Mesendoderm (in vitro differentiated cells): ENCODE measurements around the gene APOL5.
A peak's percentile ranks its signal among the peaks of the same experiment; 100 is the strongest.
"Not testable (repeated sequence)": the region's sequence is repeated elsewhere in the genome, so short reads cannot be mapped to it uniquely, and the experiment has no call there.

ENCODE experiments used
- DNase-seq: peaks from one replicate; pipeline ENCODE4 v3.0.0; 2013
- H2AK5ac ChIP-seq: 2 replicates; pipeline ENCODE4 v1.6.1; 2013; ENCODE audit warnings: low read length, inconsistent platforms
- H2BK120ac ChIP-seq: 2 replicates; pipeline ENCODE4 v1.6.1; 2013; ENCODE audit warnings: low read depth, mild to moderate bottlenecking, low read length, moderate library complexity, mixed read lengths
- H2BK15ac ChIP-seq: replicated peaks from 2 replicates; pipeline ENCODE4 v1.6.1; 2013; ENCODE audit warnings: low read depth, mild to moderate bottlenecking, moderate library complexity
- H2BK5ac ChIP-seq: 2 replicates; pipeline ENCODE4 v1.6.1; 2013; ENCODE audit warnings: low read length, inconsistent platforms
- H3K18ac ChIP-seq: 2 replicates; pipeline ENCODE4 v1.6.1; 2013; ENCODE audit warnings: mild to moderate bottlenecking, low read length, mixed read lengths
- H3K23ac ChIP-seq: one replicate; pipeline ENCODE4 v1.6.1; 2013; ENCODE audit warnings: low read length
- H3K27ac ChIP-seq: 2 replicates; pipeline ENCODE4 v1.5.1; 2013; ENCODE audit warnings: low read depth, mild to moderate bottlenecking, inconsistent platforms, low read length, moderate library complexity
- H3K27me3 ChIP-seq: 2 replicates; pipeline ENCODE4 v1.6.1; 2013; ENCODE audit warnings: low read length, control low read depth, mild to moderate bottlenecking, inconsistent platforms; ENCODE audit not compliant: insufficient read depth, poor library complexity
- H3K36me3 ChIP-seq: 2 replicates; pipeline ENCODE4 v1.6.1; 2013; ENCODE audit warnings: low read length, inconsistent platforms; ENCODE audit not compliant: control insufficient read depth, insufficient read depth
- H3K4ac ChIP-seq: one replicate; pipeline ENCODE4 v1.6.1; 2013; ENCODE audit warnings: low read depth, mild to moderate bottlenecking, low read length, moderate library complexity
- H3K4me1 ChIP-seq: 2 replicates; pipeline ENCODE4 v1.6.1; 2013; ENCODE audit warnings: low read depth, low read length, inconsistent platforms; ENCODE audit not compliant: control insufficient read depth
- H3K4me2 ChIP-seq: 2 replicates; pipeline ENCODE4 v1.6.1; 2013; ENCODE audit warnings: low read length
- H3K4me3 ChIP-seq: 2 replicates; pipeline ENCODE4 v1.5.1; 2013; ENCODE audit warnings: mild to moderate bottlenecking, low read length
- H3K56ac ChIP-seq: one replicate; pipeline ENCODE4 v1.6.1; 2013; ENCODE audit warnings: low read length
- H3K79me1 ChIP-seq: 2 replicates; pipeline ENCODE4 v1.6.1; 2013; ENCODE audit warnings: low read length, inconsistent platforms
- H3K79me2 ChIP-seq: 2 replicates; pipeline ENCODE4 v1.6.1; 2013; ENCODE audit warnings: mild to moderate bottlenecking, low read length; ENCODE audit not compliant: control insufficient read depth, insufficient read depth
- H3K9ac ChIP-seq: 2 replicates; pipeline ENCODE4 v1.6.1; 2013; ENCODE audit warnings: low read length, inconsistent platforms
- H4K5ac ChIP-seq: one replicate; pipeline ENCODE4 v1.6.1; 2013; ENCODE audit warnings: low read length
- H4K8ac ChIP-seq: one replicate; pipeline ENCODE4 v1.6.1; 2013; ENCODE audit warnings: low read depth, mild to moderate bottlenecking, control low read depth, low read length, moderate library complexity
- WGBS: extraction: QIAGEN DNeasy Blood & Tissue Kit; methylation state at CpG from one replicate; pipeline ENCODE4 v1.1.7; 2013; ENCODE audit warnings: low lambda C conversion rate, missing lambda C conversion rate; ENCODE audit not compliant: insufficient coverage; ENCODE audit errors: extremely low coverage; 5-methylcytosine and 5-hydroxymethylcytosine counted together

The APOL5 gene

GRCh38 chr22:35687461-35687860 lies 30.2 kb upstream of the APOL5 start:
- H3K9ac ChIP-seq, result no peak overlapping the region
- WGBS, result no CpG with 5 or more reads among the region's 6 CpGs

GRCh38 chr22:35688913-35689675 lies 28.6 kb upstream of the APOL5 start:
- Histone ChIP-seq H2AK5ac (no peak overlapping the region), H3K18ac (no peak overlapping the region), H3K56ac (no peak overlapping the region), H3K4me3 (no peak overlapping the region), H3K4me2 (no peak overlapping the region), H3K27ac (no peak overlapping the region), H3K79me1 (no peaks in the 10 kb centered on the region), H3K4ac (no peak overlapping the region), H3K4me1 (no peaks in the 10 kb centered on the region), H3K23ac (no peak overlapping the region), H4K8ac (no peak overlapping the region), H2BK5ac (no peak overlapping the region), H3K9ac (no peak overlapping the region), H3K27me3 (no peaks in the 10 kb centered on the region), H3K79me2 (no peaks in the 10 kb centered on the region), H3K36me3 (no peaks in the 10 kb centered on the region), H4K5ac (no peak overlapping the region), H2BK120ac (no peak overlapping the region), H2BK15ac (no peak overlapping the region)
- WGBS, result no CpG with 5 or more reads among the region's 10 CpGs
- DNase-seq, result no peak

More at GRCh38 chr22:35687461-35687860, 30.2 kb upstream of the APOL5 start:
- Histone ChIP-seq H3K36me3 (no peaks in the 10 kb centered on the region), H4K5ac (no peak overlapping the region), H3K4ac (no peak overlapping the region), H2BK15ac (no peak overlapping the region), H3K4me1 (no peaks in the 10 kb centered on the region), H3K56ac (no peak overlapping the region), H4K8ac (no peak overlapping the region), H3K79me2 (no peaks in the 10 kb centered on the region), H3K18ac (no peak overlapping the region), H2BK120ac (no peak overlapping the region), H3K23ac (no peak overlapping the region), H2BK5ac (no peak overlapping the region), H3K4me3 (no peak overlapping the region), H3K27me3 (no peaks in the 10 kb centered on the region), H3K4me2 (no peak overlapping the region), H2AK5ac (no peak overlapping the region), H3K79me1 (no peaks in the 10 kb centered on the region), H3K27ac (no peak overlapping the region)
- no peak for DNase-seq

- no peaks in the 10 kb centered on the region for H3K79me1 ChIP-seq
- no peak overlapping the region for H2BK15ac ChIP-seq
Measured at GRCh38 chr22:35690001-35690400, 27.7 kb upstream of the APOL5 start.

GRCh38 chr22:35695202-35695601 lies 22.5 kb upstream of the APOL5 start:
- no peak overlapping the region for H3K18ac ChIP-seq
- H3K4ac ChIP-seq, result no peak overlapping the region
- no peak overlapping the region for H2BK120ac ChIP-seq
- no peak overlapping the region for H3K27ac ChIP-seq
- no peak overlapping the region for H2BK15ac ChIP-seq
- H3K4me2 ChIP-seq, result no peak overlapping the region
- H3K79me2 ChIP-seq, result no peaks in the 10 kb centered on the region
- H4K5ac ChIP-seq, result no peak overlapping the region
- no peaks in the 10 kb centered on the region for H3K27me3 ChIP-seq
- DNase-seq, result no peak
- H3K56ac ChIP-seq, result no peak overlapping the region
- H3K23ac ChIP-seq, result no peak overlapping the region
- H4K8ac ChIP-seq, result no peak overlapping the region
- H3K79me1 ChIP-seq, result no peaks in the 10 kb centered on the region
- H2AK5ac ChIP-seq, result no peak overlapping the region
- H3K36me3 ChIP-seq, result no peaks in the 10 kb centered on the region
- H2BK5ac ChIP-seq, result no peak overlapping the region
- H3K4me1 ChIP-seq, result no peaks in the 10 kb centered on the region
- no CpG with 5 or more reads among the region's 13 CpGs for WGBS
- H3K4me3 ChIP-seq, result no peak overlapping the region
- H3K9ac ChIP-seq, result no peak overlapping the region

More at GRCh38 chr22:35690001-35690400, 27.7 kb upstream of the APOL5 start:
- no peak overlapping the region for H2AK5ac ChIP-seq
- no peak overlapping the region for H3K9ac ChIP-seq
- H4K5ac ChIP-seq, result no peak overlapping the region
- H3K56ac ChIP-seq, result no peak overlapping the region
- no CpG with 5 or more reads among the region's 1 CpG for WGBS
- H3K4me1 ChIP-seq, result no peaks in the 10 kb centered on the region
- H3K27ac ChIP-seq, result no peak overlapping the region
- no peak overlapping the region for H3K18ac ChIP-seq
- H3K4ac ChIP-seq, result no peak overlapping the region
- H2BK120ac ChIP-seq, result no peak overlapping the region
- DNase-seq, result no peak
- H3K23ac ChIP-seq, result no peak overlapping the region
- no peaks in the 10 kb centered on the region for H3K36me3 ChIP-seq
- H3K79me2 ChIP-seq, result no peaks in the 10 kb centered on the region
- no peaks in the 10 kb centered on the region for H3K27me3 ChIP-seq
- no peak overlapping the region for H2BK5ac ChIP-seq
- no peak overlapping the region for H3K4me2 ChIP-seq
- no peak overlapping the region for H3K4me3 ChIP-seq
- H4K8ac ChIP-seq, result no peak overlapping the region

- no peak overlapping the region for H3K27ac ChIP-seq
- H3K4me2 ChIP-seq, result no peak overlapping the region
- no peak overlapping the region for H3K23ac ChIP-seq
- peak; percentile 15 for DNase-seq
- no peaks in the 10 kb centered on the region for H3K4me1 ChIP-seq
- no peak overlapping the region for H3K9ac ChIP-seq
- no peaks in the 10 kb centered on the region for H3K79me1 ChIP-seq
- no peaks in the 10 kb centered on the region for H3K79me2 ChIP-seq
- no CpG with 5 or more reads among the region's 14 CpGs for WGBS
- H3K36me3 ChIP-seq, result no peaks in the 10 kb centered on the region
- no peaks in the 10 kb centered on the region for H3K27me3 ChIP-seq
- no peak overlapping the region for H3K4me3 ChIP-seq
- no peak overlapping the region for H2AK5ac ChIP-seq
- no peak overlapping the region for H2BK15ac ChIP-seq
- no peak overlapping the region for H3K4ac ChIP-seq
- no peak overlapping the region for H4K5ac ChIP-seq
- no peak overlapping the region for H2BK5ac ChIP-seq
- H2BK120ac ChIP-seq, result no peak overlapping the region
- H3K18ac ChIP-seq, result no peak overlapping the region
- no peak overlapping the region for H4K8ac ChIP-seq
- no peak overlapping the region for H3K56ac ChIP-seq
Measured at GRCh38 chr22:35697142-35697541, 20.5 kb upstream of the APOL5 start.

- not testable (repeated sequence) for DNase-seq, H3K79me1 ChIP-seq, H2AK5ac ChIP-seq, H3K56ac ChIP-seq, H3K36me3 ChIP-seq, H2BK120ac ChIP-seq, H4K5ac ChIP-seq, H3K27me3 ChIP-seq, H3K4me3 ChIP-seq, H3K23ac ChIP-seq, H2BK5ac ChIP-seq, H2BK15ac ChIP-seq, H4K8ac ChIP-seq, H3K27ac ChIP-seq, H3K9ac ChIP-seq, H3K79me2 ChIP-seq, H3K4me1 ChIP-seq, H3K18ac ChIP-seq, H3K4me2 ChIP-seq, H3K4ac ChIP-seq
- WGBS, result no CpG with 5 or more reads among the region's 6 CpGs
Measured at GRCh38 chr22:35699852-35700251, 17.8 kb upstream of the APOL5 start.
